ENCODE results near the gene CMBL.
"Not testable (repeated sequence)": the region's sequence is repeated elsewhere in the genome, so short reads cannot be mapped to it uniquely, and the experiment has no call there.

Gene CMBL

DNA sequence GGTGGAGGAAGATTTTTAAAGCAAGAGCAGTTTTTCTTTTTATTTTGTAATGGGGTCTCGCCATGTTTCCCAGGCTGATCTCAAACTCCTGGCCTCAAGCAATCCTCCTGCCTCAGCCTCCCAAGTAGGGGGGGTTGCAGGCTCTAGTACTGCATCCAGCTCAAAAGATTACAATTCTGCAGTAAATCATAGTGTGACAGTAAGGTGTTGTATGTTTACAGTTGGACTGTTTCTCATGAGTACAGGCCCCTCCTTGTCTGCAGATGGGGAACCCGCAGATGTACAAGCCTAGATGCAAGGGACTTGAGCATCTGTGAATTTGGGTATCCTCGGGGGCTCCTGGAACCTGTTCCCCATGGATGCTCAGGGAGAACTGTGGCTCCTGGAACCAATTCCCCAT lies 54.3 kb downstream of the CMBL start:
- DNase-seq: no peak

DNA sequence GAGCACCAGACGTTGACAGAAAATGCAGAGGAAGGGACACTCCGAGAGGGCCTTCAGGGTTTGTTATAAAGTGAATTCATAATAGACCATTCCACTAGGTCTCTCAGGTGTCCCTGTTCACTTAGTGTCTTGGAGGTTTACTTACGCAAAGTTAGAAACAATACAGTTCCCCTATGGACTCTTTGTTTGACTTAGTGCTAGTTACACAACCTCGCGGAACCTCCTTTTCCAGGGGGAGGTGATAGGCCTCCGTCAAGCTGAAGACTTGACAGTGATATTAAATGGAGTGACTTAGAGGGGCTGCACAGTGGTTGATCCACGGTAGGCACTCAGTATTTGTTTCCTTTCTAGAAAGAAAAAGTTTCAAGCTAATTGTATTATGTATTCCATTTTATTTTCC lies 56.3 kb downstream of the CMBL start:
- DNase-seq: no peak

DNA sequence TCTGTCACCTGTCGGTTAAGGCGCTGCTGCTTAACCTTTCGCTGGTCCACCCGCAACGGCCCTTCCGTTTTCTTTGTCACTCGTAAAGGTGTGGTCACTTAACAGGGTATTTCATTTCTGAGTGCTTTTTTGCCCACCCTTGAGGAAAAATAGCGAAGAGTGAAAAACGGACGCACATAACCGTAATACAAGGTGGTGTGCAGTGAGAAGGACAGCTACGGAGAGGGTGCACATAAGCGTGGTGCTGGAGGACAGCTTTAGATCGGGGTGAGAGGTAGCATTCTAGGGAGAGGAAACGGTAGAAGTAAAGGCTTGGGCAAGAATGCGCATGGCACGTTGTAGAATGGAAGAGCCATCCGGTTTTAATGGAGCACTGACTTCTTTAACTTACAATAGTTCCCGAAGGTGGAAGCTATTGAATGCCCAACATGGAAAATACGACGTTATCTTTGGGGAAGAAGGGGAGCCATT lies 56.9 kb downstream of the CMBL start:
- DNase-seq: no peak

DNA sequence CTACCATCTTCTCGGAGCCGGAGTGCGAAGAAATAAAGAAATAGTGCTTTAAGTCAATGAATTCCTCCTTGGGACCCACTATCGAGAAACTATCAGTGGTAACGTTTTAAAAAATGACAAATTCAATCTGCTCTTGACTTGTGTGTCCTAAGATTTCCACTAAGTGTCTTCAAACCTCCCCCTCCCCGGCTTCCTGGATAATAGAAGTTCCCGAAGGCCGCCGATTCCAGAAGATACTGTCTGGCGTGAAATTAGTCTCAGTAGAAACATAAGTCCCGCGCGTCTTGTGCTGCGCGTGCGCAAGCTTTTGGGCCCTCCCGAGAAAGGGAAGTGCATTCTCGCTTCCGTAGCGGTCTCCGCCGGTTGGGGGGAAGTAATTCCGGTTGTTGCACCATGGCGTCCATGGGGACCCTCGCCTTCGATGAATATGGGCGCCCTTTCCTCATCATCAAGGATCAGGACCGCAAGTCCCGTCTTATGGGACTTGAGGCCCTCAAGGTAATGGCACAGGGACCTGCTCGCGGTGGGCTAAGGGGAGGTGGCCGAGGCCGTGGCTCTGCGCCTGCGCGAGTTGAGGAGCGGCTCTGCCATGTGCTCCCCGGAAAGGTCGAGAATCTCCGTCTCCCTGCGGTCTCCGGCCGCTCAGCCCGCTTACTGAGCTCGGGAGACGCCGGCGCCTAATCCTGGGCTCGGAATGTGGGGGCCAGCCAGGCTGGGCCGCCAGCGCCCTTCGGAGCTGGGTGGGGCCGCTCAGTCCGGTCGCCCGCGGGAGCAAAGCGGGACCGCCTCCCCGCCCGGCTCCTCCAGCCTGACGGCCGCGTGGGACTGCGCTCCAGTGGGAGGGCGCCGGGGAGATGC lies 57.5 kb downstream of the CMBL start, which contains the start of gene CCT5:
CCT5 (plus strand) TSS at position 333 of the 858 bp plus-strand sequence; CDS start at position 394, 61 bp downstream.
- DNase-seq: peak; percentile 98

DNA sequence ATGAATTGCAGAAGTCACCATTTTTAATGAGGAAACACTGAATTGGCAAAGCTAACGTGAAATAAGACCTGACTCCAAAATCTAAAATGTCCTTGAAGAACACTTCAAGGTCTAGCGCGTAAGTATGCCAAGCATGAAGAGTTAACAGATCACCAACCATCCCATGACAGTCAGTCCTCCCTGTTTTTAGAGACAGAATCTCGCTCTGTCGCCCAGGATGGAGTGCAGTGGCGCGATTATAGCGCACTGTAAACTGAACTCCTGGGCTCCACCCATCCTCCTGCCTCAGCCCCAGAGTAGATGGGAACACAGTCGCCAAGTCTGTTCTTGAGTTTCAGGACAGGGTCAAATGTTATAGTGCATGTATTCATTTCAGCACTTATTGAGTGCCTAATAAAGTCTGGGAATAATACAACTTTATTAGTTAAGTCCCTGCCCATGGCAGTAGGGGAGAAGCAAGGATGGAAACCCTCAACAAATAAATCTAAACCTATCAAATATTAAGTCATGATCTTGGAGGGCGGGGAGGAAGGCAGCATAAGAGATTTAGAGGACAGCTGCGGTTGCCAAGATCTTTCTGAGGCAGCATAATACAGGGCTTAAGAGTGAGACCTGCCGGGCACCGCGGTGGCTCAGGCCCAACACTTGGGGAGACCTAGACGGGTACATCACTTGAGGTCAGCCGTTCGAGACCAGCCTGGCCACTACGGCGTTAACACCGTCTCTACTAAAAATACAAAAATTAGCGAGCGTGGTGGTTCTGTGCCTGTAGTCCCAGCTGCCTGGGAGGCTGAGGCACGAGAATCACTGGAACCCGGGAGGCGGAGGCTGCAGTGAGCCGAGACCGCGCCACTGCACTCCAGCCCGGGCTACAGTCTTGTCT lies 59.1 kb downstream of the CMBL start:
- no peak for DNase-seq

DNA sequence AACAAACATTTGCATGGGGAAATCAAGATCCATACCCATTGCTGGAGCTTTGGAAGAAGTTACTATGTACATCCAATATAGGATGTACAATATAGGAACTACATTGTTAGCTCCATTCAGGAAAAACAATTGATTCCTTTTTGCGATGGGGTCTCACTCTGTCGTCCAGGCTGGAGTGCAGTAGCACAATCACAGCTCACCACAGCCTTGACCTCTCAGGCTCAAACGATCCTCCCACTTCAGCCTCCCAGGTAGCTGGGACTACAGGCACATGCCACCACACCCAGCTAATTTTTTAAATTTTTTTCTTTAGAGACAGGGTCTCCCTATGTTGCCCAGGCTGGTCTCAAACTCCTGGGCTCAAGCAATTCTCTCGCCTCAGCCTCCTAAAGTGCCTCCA lies 60.5 kb downstream of the CMBL start:
- not testable (repeated sequence) for DNase-seq

DNA sequence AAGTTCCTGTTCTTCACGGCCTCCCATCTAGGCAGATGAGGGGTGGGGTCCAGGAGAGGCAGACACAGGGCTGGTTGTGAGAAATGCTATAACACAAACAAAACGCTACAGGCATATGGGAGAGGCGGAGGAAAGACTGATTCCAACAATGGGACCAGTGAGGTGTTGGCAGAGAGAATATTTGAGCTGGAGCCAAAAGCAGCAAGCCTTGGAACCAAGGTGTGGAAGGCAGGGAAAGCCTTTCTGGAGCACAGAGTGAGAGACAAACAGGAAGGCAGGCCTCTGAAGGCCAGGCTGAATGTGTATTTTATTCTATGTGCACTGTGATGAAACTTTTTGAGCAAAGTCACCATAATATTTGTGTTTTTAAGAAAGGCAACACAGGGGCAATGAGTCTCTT lies 60.9 kb downstream of the CMBL start:
- no peak for DNase-seq

DNA sequence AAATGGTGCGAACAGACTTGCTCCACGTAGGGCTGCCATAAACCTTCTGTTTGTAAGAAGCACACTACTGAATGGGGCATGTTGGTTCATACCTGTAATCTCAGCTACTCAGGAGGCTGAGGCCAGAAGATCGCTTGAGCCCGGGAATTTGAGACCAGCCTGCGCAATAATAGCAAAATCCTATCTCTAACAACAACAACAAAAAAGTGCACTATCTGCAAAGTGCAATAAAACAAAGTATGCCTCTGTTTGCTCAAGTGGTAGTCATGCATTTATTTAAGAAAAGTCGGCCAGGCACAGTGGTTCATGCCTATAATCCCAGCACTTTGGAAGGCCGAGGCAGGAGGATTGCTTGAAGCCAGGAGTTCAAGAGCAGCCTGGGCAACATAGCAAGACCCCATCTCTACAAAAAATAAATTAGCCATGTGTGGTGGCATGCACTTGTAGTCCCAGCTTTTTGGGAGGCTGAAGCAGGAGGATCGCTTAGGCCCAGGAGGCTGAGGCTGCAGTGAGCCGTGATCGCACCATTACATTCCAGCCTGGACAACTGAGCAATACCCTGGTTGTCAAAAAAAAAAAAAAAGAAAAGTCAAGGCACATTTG lies 63.3 kb downstream of the CMBL start:
- DNase-seq: no peak

DNA sequence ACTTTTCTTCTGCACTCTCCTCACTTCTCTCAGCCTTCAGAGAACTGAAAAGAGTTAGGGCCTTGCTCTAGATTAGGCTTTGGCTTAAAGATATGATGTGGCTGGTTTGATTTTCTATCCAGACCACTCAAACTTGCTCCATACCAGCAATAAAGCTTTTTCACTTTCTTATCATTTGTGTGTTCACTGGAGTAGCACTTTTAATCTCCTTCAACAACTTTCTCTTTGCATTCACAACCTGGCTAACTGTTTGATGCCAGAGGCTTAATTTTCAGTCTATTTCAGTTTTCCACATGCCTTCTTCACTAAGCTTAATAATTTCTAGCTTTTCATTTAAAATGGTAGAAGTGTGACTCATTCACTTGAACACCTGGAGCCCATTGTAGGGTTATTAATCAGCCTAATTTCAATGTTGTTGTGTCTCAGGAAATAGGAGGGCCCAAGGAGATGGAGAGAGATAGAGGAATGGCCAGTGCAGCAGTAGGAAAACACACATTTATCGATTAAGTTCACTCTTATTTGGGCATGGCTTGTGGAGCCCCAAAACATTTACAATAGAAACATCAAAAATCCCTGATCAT lies 64.0 kb downstream of the CMBL start:
- DNase-seq: no peak

DNA sequence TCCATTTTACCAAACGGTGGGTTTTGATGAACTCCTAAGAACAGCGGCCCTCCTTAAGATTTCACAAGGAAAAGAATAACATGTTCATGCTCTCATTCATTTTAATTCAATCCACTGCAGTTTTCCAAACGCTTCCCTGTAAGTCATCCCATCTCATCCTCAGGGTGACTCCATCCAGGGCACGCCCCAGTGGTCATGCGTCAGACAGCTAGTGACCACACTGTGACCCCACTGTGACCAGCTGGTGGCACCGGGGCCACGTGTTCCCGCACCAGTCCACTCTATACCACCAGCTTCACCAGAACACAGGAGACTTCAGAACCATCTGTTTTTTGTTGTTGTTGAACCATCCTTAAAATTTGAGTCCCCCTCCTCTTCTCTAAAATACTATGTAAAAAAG lies 72.4 kb downstream of the CMBL start:
- DNase-seq: no peak

DNA sequence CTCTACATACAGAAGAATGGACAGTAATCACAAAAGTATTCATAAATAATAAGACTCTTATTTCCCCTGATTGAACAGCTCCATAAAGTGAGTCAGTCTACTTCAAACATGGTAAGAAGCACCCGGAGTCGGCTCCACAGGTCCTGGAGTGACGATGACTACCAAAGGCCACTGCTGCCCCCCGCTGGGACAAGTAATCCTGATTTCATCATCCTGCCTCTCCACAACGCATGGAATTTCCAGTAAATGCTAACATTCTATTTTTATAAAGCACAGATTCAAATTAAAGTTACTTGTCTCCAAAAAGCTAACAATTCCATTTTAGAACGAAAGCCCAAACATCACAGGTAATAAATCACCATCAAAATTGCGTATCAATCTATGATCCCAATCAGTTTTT lies 74.2 kb downstream of the CMBL start:
- no peak for DNase-seq

DNA sequence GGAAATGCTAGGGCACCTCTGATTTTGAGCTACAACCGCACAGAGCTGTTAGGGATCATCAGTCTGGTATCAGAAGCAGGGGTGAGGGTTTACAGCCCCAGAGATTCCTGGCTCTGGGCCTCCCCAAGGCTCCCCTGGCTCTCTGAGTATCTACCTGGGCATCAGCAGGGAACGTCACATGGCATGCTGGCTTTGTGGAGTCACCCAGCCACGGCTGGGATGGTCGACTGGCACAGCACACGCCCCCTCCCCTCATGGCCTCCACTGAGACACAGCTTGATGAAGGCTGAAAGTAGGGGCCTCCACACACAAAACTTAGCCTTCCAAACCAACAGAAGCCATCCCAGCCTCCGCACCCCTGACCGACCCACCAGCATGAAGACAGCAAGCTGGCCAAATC lies 74.7 kb downstream of the CMBL start:
- no peak for DNase-seq

DNA sequence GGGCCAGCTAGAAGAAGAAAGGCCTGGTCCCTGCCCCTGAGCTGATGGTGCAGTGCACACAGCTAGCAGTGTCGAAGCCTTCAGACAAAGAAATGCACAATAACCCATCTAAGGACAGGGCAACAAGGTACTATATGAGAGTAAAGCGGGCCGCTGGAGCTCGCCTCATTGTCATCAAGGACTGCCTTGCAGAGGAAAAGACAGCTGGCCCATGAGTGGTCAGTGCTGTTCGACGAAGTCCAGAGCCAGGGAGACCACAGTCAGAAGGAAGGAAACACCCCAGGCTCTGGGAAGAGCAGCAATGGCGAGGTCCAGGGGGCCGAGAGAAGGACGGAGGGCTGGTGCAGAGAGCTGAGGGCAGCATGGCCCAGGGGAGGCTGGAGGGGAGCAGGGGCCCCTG lies 75.3 kb downstream of the CMBL start:
- no peak for DNase-seq

DNA sequence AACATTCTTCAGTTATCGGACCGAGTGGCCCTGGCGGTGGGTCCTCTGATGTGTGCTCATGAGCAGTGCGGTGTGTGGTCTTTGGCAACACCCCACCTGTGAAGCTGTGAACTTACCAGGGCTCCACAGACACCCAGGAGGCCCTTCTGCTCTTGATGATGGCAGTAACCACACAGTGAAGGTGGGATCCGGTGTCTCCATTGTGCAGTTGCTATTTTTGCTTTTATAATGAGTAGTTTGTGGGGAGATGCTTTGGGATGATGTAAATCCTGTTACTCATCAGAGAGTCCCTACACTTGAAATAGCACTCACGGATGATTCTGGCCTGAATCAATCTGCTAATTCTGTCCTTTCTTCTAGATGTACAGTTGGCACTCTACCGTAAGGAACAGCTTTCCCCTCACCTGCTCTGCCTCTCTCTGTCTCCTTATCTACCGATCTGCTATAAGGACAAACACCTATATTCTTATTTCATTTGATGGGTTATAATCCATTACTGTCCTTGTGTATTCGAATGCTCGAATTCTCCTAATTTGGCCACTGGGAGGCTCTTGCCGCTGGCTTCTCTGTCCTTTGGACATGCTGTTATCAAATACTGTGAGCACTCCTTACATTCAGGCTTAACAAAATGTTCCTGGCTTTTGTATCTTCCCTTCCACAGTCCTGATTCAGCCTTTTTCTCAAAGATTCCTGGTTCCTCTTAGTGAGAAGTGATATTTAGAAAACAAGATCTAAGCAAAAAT lies 78.2 kb downstream of the CMBL start:
- DNase-seq: no peak

DNA sequence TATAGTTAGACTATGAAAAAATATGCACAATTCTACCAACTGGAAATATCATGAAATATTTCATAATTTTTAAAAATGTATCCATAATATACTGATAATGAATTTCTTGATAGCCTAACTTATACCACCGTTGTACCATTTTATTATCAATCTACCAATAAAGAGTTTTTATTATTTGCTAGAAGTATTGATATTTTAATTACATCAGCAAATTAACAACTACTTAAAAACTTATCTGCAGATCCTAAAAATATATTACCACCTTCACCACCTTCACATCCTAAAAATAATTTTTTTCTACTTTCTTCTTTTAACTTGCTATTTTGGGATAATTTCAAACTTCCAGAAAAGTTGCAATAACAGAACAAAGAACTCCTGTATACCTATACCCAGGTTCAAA lies 79.4 kb downstream of the CMBL start:
- DNase-seq: no peak

All from NCI-H1694 (cell line).